HepG2 (cell line): Measurements from ENCODE around the gene CTNNA2. TPM values are rescaled to one million over a fixed set of nuclear protein-coding genes. Genes with fewer than 3 reads are reported as not detected.

Experiments
- ATAC-seq: fragments of 200-7000 bp; cut with Tn5 transposase; 3 replicates; pipeline ENCODE4 v1.9.1; 2020; ENCODE audit warnings: mild to moderate bottlenecking, moderate library complexity
- BruUV-seq: library from RNA; stranded (reverse); fragments of 400-500 nt; replicated peaks from 2 replicates; lab custom pipeline; 2021; lab: Mats Ljungman, UMichigan
- CTCF ChIA-PET: fragments of 300-600 bp; formaldehyde crosslinking; extraction: SDS; loops from one replicate; lab custom pipeline; 2021; ENCODE audit warnings: low total read pairs, inconsistent platforms, low intra/inter-chr PET ratio; lab: Yijun Ruan, JAX
- POLR2A ChIA-PET: fragments of 350-600 bp; sonication (Branson Sonifier 250); formaldehyde crosslinking; loops from one replicate; lab custom pipeline; 2020; ENCODE audit warnings: antibody characterized with exemption, inconsistent platforms; lab: Yijun Ruan, JAX
- DNase-seq: peaks from one replicate; pipeline ENCODE4 v3.0.0-alpha.2; 2015; ENCODE audit warnings: low spot score
- FAIRE-seq: peaks from 3 replicates; lab custom pipeline; 2011; peaks lifted over from hg19 to GRCh38; lab: Jason Lieb, UNC
- H2AFZ ChIP-seq: one replicate; pipeline ENCODE4 v1.6.1; 2011; ENCODE audit warnings: low read length, inconsistent platforms
- H3K27ac ChIP-seq: fragments of 300-600 bp; 3 replicates; pipeline ENCODE4 v1.8.0; 2011; ENCODE audit warnings: mixed run types, mild to moderate bottlenecking, mixed read lengths, low read length, inconsistent platforms; ENCODE audit not compliant: insufficient read depth; ENCODE audit errors: extremely low read length
- H3K27me3 ChIP-seq, 2 experiments: fragments of 200-600 bp in 1 of 2; 2 replicates in 1 of 2; 3 replicates in 1 of 2; pipeline versions ENCODE4 v1.6.0 to v1.8.0; 2011; ENCODE audit warnings: low read length in 2 of 2, mild to moderate bottlenecking in 2 of 2, moderate library complexity in 2 of 2, inconsistent platforms in 1 of 2; ENCODE audit not compliant: insufficient read depth in 2 of 2, control insufficient read depth in 1 of 2
- H3K36me3 ChIP-seq, 2 experiments: fragments of 200-600 bp in 1 of 2; replicated peaks in 1 of 2; 2 replicates in 1 of 2; 3 replicates in 1 of 2; pipeline versions ENCODE4 v1.5.1 to v1.8.0; 2011; ENCODE audit warnings: low read length in 2 of 2, inconsistent platforms in 1 of 2; ENCODE audit not compliant: insufficient read depth in 2 of 2, control insufficient read depth in 1 of 2
- H3K4me1 ChIP-seq: 2 replicates; pipeline ENCODE4 v1.5.1; 2012; ENCODE audit warnings: low read length, inconsistent platforms; ENCODE audit not compliant: insufficient read depth
- H3K4me2 ChIP-seq: 2 replicates; pipeline ENCODE4 v1.6.0; 2011; ENCODE audit warnings: low read depth, low read length, inconsistent platforms
- H3K4me3 ChIP-seq, 3 experiments: fragments of 200-600 bp in 1 of 3; sonication (generic), shearing (Covaris generic) in 1 of 3; replicated peaks in 1 of 3; 2 replicates each; pipeline ENCODE4 v1.5.1; 2011 to 2016; ENCODE audit warnings: low read length in 3 of 3, inconsistent platforms in 2 of 3, low read depth in 2 of 3, mild to moderate bottlenecking in 2 of 3, control low read depth in 1 of 3, mixed read lengths in 1 of 3; ENCODE audit not compliant: insufficient read depth in 1 of 3
- H3K79me2 ChIP-seq: one replicate; pipeline ENCODE4 v1.6.1; 2011; ENCODE audit warnings: low read length, inconsistent platforms; ENCODE audit not compliant: insufficient read depth
- H3K9ac ChIP-seq: 2 replicates; pipeline ENCODE4 v1.6.0; 2011; ENCODE audit warnings: mild to moderate bottlenecking, low read depth, low read length, inconsistent platforms; ENCODE audit not compliant: insufficient read depth
- H3K9me3 ChIP-seq: 2 replicates; pipeline ENCODE4 v1.5.1; 2012; ENCODE audit warnings: mild to moderate bottlenecking, low read length
- H4K20me1 ChIP-seq: 2 replicates; pipeline ENCODE4 v1.6.0; 2011; ENCODE audit warnings: inconsistent platforms, mild to moderate bottlenecking, low read length, moderate library complexity; ENCODE audit not compliant: insufficient read depth
- CCAR2 ChIP-seq: fragments of 200-400 bp; formaldehyde crosslinking; optimal IDR thresholded peaks from 2 replicates; pipeline ENCODE3; 2018; ENCODE audit warnings: low read depth, mild to moderate bottlenecking, low read length, moderate library complexity
- HMGA1 ChIP-seq: sonication (generic); formaldehyde crosslinking; conservative IDR thresholded peaks from 2 replicates; pipeline ENCODE4 v1.4.0; 2020; ENCODE audit warnings: missing genetic modification reagents
- KAT7 ChIP-seq: IDR thresholded peaks from 2 replicates; pipeline ENCODE4 v1.6.1; 2018; ENCODE audit warnings: borderline replicate concordance, missing compliant biosample characterization
- NFIC ChIP-seq: IDR thresholded peaks from 2 replicates; pipeline ENCODE4 v1.6.1; 2012; ENCODE audit warnings: mild to moderate bottlenecking, low read length, inconsistent platforms
- PAF1 ChIP-seq: IDR thresholded peaks from 2 replicates; pipeline ENCODE4 v1.6.1; 2016; ENCODE audit warnings: missing genetic modification reagents, missing compliant biosample characterization
- REPIN1 ChIP-seq: sonication (generic); formaldehyde crosslinking; IDR thresholded peaks from 2 replicates; pipeline ENCODE4 v1.8.0; 2022; ENCODE audit warnings: missing genetic modification reagents, low read depth, mild to moderate bottlenecking, borderline replicate concordance
- RNF2 ChIP-seq: fragments of 450-650 bp; conservative IDR thresholded peaks from 2 replicates; pipeline ENCODE4 v1.6.1; 2016; ENCODE audit warnings: low read depth
- SYNCRIP ChIP-seq: fragments of 200-400 bp; formaldehyde crosslinking; IDR thresholded peaks from 2 replicates; pipeline ENCODE4 v1.6.1; 2018; ENCODE audit warnings: mild to moderate bottlenecking, low read depth, low read length; ENCODE audit not compliant: insufficient read depth
- TBL1XR1 ChIP-seq: fragments of 150-350 bp; IDR thresholded peaks from 2 replicates; pipeline ENCODE4 v1.6.1; 2014; ENCODE audit warnings: borderline replicate concordance, low read length; ENCODE audit not compliant: partially characterized antibody
- ZKSCAN5 ChIP-seq: sonication (generic); formaldehyde crosslinking; IDR thresholded peaks from 2 replicates; pipeline ENCODE4 v1.5.1; 2020; ENCODE audit warnings: mild to moderate bottlenecking, missing genetic modification reagents
- ZNF460 ChIP-seq: sonication (generic); formaldehyde crosslinking; IDR thresholded peaks from 2 replicates; pipeline ENCODE4 v1.5.1; 2020; ENCODE audit warnings: missing genetic modification reagents, mild to moderate bottlenecking, borderline replicate concordance
- ZNF75D ChIP-seq: sonication (generic); formaldehyde crosslinking; IDR thresholded peaks from 2 replicates; pipeline ENCODE4 v1.8.1; 2023; ENCODE audit warnings: missing genetic modification reagents, mild to moderate bottlenecking, borderline replicate concordance
- ZNF83 ChIP-seq: sonication (generic); formaldehyde crosslinking; IDR thresholded peaks from 2 replicates; pipeline ENCODE4 v1.4.0; 2020; ENCODE audit warnings: missing genetic modification reagents, mild to moderate bottlenecking, borderline replicate concordance
- WGBS: methylation state at CpG from one replicate; pipeline ENCODE4 v1.1.6; 2017; ENCODE audit warnings: low lambda C conversion rate; 5-methylcytosine and 5-hydroxymethylcytosine counted together
- in situ Hi-C: cut with HindIII; loops from 2 replicates; pipeline ENCODE4 v1.10.0; 2017; ENCODE audit warnings: low pct_unique_long_range_greater_than_20kb; ENCODE audit not compliant: extremely low pct_ligation_motif_present
- intact Hi-C: fragments of 100-400 bp; cut with micrococcal nuclease; formaldehyde crosslinking; loops from one replicate; pipeline ENCODE4 v1.10.0; 2022; ENCODE audit not compliant: unreplicated experiment
- polyA plus RNA-seq, 8 experiments: library from polyadenylated mRNA; depleted of rRNA in 3 of 8; stranded (reverse) in 7 of 8; unstranded in 1 of 8; fragments of >200 nt; fragmentation: Illumina TruSeq in 4 of 8; extraction: Trizol in 4 of 8; gene quantifications; 2 replicates each; pipeline versions ENCODE4 v1.2.1 to v1.2.3, GENCODE V29; 2011 to 2016; ENCODE audit warnings: low read depth in 4 of 8, missing spikeins in 1 of 8, mixed read lengths in 1 of 8; ENCODE audit not compliant: insufficient read depth in 1 of 8
- total RNA-seq, 5 experiments: library from RNA; depleted of rRNA; stranded (reverse); fragments of >200 nt; fragmentation: Illumina TruSeq; extraction: Trizol; gene quantifications; 2 replicates each; pipeline ENCODE4 v1.2.3, GENCODE V29; 2016; ENCODE audit warnings: low read depth in 1 of 5
- TF ChIP-seq, protein P1 (sequence below): sonication (generic); formaldehyde crosslinking; IDR thresholded peaks from 2 replicates; pipeline ENCODE4 v1.5.0; 2020; ENCODE audit warnings: missing genetic modification reagents
- TF ChIP-seq, protein P2 (sequence below): sonication (generic); formaldehyde crosslinking; IDR thresholded peaks from 2 replicates; pipeline ENCODE4 v1.4.0; 2020; ENCODE audit warnings: low read depth, mild to moderate bottlenecking, missing genetic modification reagents

CTNNA2 gene
- total and polyA plus RNA-seq, 2 of the 13 experiments (the other 11 are each of a cell fraction or from before 2014, with no cell fraction given) = not detected

DNA sequence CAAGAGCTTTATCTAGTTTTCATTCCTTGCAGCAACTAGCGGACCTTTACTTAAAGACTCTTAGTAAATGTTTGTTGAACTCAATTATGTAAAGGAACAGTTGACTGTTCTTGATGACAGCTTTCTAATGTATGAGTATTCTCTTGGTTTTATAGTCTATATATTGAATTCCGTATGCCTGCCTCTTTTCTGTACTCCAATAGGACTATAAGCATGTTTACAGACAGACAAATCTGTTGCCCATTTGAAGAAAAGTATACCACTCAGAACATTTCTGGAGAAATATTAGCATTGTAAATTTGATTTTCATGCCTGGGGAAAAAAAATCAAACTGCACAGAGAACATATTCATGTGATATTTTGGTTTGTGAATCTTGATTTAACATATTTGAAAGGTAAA lies 682.2 kb downstream of the CTNNA2 start:
- ATAC-seq = no peak
- CTCF ChIA-PET = no interaction called here
- no peak overlapping the region for H3K9ac ChIP-seq

DNA sequence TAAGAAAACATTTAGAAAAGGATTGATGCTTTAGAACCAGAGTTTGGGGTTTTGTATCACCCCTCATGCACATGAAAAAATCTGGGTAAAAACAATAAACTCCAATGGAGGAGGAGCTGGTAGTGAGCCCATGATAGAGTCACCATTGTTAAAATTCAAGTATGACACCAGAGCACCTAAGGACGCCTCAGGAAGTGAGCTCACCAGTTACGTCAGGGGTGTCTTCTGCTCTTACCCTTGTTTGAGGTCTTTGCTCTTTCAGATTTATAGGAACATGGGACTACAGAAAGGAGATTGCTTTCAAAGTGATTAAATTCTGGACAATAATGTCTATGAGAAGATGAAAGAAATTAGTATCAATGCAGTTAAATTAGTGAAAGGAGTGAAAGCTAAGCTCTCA lies 685.2 kb downstream of the CTNNA2 start:
- H3K79me2 ChIP-seq = no peaks in the 10 kb centered on the region
- ChIA-PET POLR2A (no interaction called here), CTCF (no interaction called here)
- no peak overlapping the region for H3K9ac ChIP-seq
- H3K36me3 ChIP-seq = no peaks in the 10 kb centered on the region
- 32% methylated on average over 2 of the region's 2 CpGs for WGBS
- no peak for DNase-seq
- no TSS peak for BruUV-seq
- no peak for FAIRE-seq
- no peaks in the 10 kb centered on the region for H3K4me1 ChIP-seq
- H3K27ac ChIP-seq = no peak overlapping the region
- intact Hi-C loops (no loop called here), in situ Hi-C loops (no loop called here)
- H3K27me3 ChIP-seq = no peaks in the 10 kb centered on the region
- H4K20me1 ChIP-seq = no peaks in the 10 kb centered on the region
- ATAC-seq = no peak
- no peak overlapping the region for H2AFZ ChIP-seq
- H3K4me3 ChIP-seq = no peak overlapping the region
- H3K9me3 ChIP-seq = peaks cover 27% of the 10 kb centered on the region
- H3K4me2 ChIP-seq = no peak overlapping the region
- no peak for TF ChIP-seq ZNF75D (CRISPR knock-in tag)
- no peak for TF ChIP-seq ZNF83 (CRISPR knock-in tag)
- no peak for TF ChIP-seq HMGA1
- no peak for TF ChIP-seq KAT7
- no peak for TF ChIP-seq ZKSCAN5 (CRISPR knock-in tag)
- no peak for TF ChIP-seq TBL1XR1
- TF ChIP-seq SYNCRIP = no peak
- no peak for TF ChIP-seq CCAR2
- TF ChIP-seq ZNF460 (CRISPR knock-in tag) = no peak
- no peak for TF ChIP-seq NFIC
- no peak for TF ChIP-seq RNF2
- TF ChIP-seq REPIN1 (CRISPR knock-in tag) = no peak
- TF ChIP-seq, protein P1, sequence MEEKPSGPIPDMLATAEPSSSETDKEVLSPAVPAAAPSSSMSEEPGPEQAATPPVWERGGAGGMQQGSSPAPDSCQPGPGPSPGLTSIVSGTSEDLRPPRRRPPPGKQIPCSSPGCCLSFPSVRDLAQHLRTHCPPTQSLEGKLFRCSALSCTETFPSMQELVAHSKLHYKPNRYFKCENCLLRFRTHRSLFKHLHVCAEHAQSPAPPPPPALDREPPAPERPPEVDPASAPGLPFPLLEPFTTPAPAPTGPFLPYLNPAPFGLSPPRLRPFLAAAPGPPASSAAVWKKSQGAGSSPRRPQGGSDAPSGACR = no peak
- TF ChIP-seq PAF1 (CRISPR knock-in tag) = no peak

More for the DNA sequence above, 682.2 kb downstream of the CTNNA2 start:
- Histone ChIP-seq H3K79me2 (no peaks in the 10 kb centered on the region), H3K4me3 (no peak overlapping the region)
- TF ChIP-seq, protein P2, sequence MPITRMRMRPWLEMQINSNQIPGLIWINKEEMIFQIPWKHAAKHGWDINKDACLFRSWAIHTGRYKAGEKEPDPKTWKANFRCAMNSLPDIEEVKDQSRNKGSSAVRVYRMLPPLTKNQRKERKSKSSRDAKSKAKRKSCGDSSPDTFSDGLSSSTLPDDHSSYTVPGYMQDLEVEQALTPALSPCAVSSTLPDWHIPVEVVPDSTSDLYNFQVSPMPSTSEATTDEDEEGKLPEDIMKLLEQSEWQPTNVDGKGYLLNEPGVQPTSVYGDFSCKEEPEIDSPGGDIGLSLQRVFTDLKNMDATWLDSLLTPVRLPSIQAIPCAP = no peak
- TF ChIP-seq, all 625 proteins: peak for 0
- Histone ChIP-seq H2AFZ (no peak overlapping the region), H3K27ac (no peak overlapping the region), H3K27me3 (no peaks in the 10 kb centered on the region), H3K4me2 (no peak overlapping the region), H4K20me1 (no peaks in the 10 kb centered on the region), H3K9me3 (peaks cover 12% of the 10 kb centered on the region; the same call in 1 of the 2 replicates), H3K36me3 (no peaks in the 10 kb centered on the region), H3K4me1 (no peaks in the 10 kb centered on the region)
- FAIRE-seq (no peak), DNase-seq (no peak)
- intact Hi-C loops = no loop called here
- WGBS = 26% methylated on average over 2 of the region's 2 CpGs
- in situ Hi-C loops = no loop called here
- POLR2A ChIA-PET = no interaction called here
- BruUV-seq = no TSS peak
